Measurements from ENCODE around the gene MKRN1.
"Not testable (repeated sequence)": the region's sequence is repeated elsewhere in the genome, so short reads cannot be mapped to it uniquely, and the experiment has no call there.

MKRN1 gene

GRCh38 chr7:140484951-140485499 is 5.7 kb upstream of the MKRN1 start:
- no peak for DNase-seq

- no peak for DNase-seq
Measured at GRCh38 chr7:140484479-140484878, 5.2 kb upstream of the MKRN1 start.

GRCh38 chr7:140479739-140480084 is 407 bp upstream of the MKRN1 start:
- DNase-seq = no peak

GRCh38 chr7:140478246-140479061 is 851 bp downstream of the MKRN1 start:
- peak in 3 of 5 donors; percentile 10 to 50 (median 27) for DNase-seq

- no peak for DNase-seq
Measured at GRCh38 chr7:140476698-140477261, 2.5 kb downstream of the MKRN1 start.

GRCh38 chr7:140475747-140476333 is 3.5 kb downstream of the MKRN1 start:
- peak in 4 of 5 donors; percentile 9 to 53 (median 44) for DNase-seq

- no peak for DNase-seq
Measured at GRCh38 chr7:140463111-140463510, 16.2 kb downstream of the MKRN1 start.

GRCh38 chr7:140458916-140459315 is 20.4 kb downstream of the MKRN1 start:
- DNase-seq = no peak

GRCh38 chr7:140458201-140458600 is 21.1 kb downstream of the MKRN1 start:
- DNase-seq = no peak

- DNase-seq = no peak
Measured at GRCh38 chr7:140456551-140457051, 22.7 kb downstream of the MKRN1 start.

- no peak for DNase-seq
Measured at GRCh38 chr7:140455743-140456142, 23.6 kb downstream of the MKRN1 start.

GRCh38 chr7:140454657-140455015 is 24.7 kb downstream of the MKRN1 start:
- peak in 1 of 5 donors; percentile 46 for DNase-seq

- DNase-seq = not testable (repeated sequence)
Measured at GRCh38 chr7:140453785-140454656, 25.3 kb downstream of the MKRN1 start.

- DNase-seq = no peak
Measured at GRCh38 chr7:140453273-140453672, 26.0 kb downstream of the MKRN1 start.

- DNase-seq = no peak
Measured at GRCh38 chr7:140451716-140452115, 27.6 kb downstream of the MKRN1 start.

- DNase-seq = no peak
Measured at GRCh38 chr7:140448781-140449480, 30.4 kb downstream of the MKRN1 start.

- DNase-seq = no peak
Measured at GRCh38 chr7:140447841-140448240, 31.5 kb downstream of the MKRN1 start.

- no peak for DNase-seq
Measured at GRCh38 chr7:140446467-140446866, 32.8 kb downstream of the MKRN1 start.

GRCh38 chr7:140441519-140441918 is 37.8 kb downstream of the MKRN1 start:
- no peak for DNase-seq

- DNase-seq = no peak
Measured at GRCh38 chr7:140440593-140440992, 38.7 kb downstream of the MKRN1 start.

GRCh38 chr7:140439359-140439758 is 39.9 kb downstream of the MKRN1 start:
- no peak for DNase-seq

All from T-helper 1 cell (primary cell).